NCI-H2227 treated with DMSO at 0.1 percent for 48 hours (cell line): ENCODE data around the gene EIF5A2.
"Not testable (repeated sequence)": the region's sequence is repeated elsewhere in the genome, so short reads cannot be mapped to it uniquely, and the experiment has no call there.

Source experiments
- DNase-seq: peaks from one replicate; lab custom pipeline; 2025; lab: John Stamatoyannopoulos, UW

The EIF5A2 gene

DNA sequence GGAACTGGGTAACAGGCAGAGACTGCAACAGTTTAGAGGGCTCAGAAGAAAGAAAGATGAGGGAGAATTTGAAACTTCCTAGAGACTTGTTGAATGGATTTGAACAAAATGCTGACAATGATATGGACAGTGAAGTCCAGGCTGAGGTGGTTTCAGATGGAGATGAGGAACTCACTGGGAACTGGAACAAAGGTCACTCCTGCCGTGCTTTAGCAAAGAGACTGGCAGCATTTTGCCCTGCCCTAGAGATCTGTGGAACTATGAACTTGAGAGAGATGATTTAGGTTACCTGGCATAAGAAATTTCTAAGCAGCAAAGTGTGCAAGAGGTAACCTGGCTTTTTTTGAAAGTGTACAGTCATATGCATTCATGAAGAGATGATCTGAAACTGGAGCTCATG is 11.7 kb downstream of the EIF5A2 start:
- DNase-seq: no peak

DNA sequence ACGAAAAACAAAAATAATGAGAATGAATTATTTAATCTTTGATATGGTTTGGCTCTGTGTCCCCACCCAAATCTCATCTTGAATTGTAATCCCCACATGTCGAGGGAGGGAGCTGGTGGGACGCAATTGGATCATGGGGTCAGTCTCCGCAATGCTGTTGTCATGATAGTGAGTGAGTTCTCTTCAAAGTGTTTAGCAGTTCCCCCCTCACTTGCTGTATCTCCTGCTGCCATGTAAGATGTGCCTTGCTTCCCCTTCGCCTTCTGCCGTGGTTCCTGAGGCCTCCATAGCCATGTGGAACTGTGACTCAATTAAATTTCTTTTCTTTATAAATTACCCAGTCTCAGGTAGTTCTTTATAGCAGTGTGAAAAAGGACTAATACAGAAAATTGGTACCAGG is 12.1 kb downstream of the EIF5A2 start:
- DNase-seq: not testable (repeated sequence)

DNA sequence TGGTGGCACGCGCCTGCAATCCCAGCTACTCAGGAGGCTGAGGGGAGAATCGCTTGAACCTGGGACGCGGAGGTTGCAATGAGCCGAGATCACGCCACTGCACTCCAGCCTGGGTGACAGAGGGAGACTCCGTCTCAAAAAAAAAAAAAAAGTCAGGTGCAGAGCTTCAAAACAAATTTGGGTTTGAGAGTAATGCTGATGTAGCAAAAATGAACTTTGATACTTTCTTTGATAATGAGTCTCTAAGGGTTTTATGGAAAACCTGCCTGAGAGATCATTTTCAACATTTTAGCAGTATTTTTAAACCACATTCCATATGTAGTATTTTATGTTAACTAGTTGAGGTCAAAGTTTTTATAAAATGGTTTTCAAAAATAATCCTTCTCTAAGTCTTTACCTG is 14.5 kb downstream of the EIF5A2 start:
- DNase-seq: no peak

GRCh38 chr3:170889630-170890029 is 18.8 kb downstream of the EIF5A2 start:
- no peak for DNase-seq

DNA sequence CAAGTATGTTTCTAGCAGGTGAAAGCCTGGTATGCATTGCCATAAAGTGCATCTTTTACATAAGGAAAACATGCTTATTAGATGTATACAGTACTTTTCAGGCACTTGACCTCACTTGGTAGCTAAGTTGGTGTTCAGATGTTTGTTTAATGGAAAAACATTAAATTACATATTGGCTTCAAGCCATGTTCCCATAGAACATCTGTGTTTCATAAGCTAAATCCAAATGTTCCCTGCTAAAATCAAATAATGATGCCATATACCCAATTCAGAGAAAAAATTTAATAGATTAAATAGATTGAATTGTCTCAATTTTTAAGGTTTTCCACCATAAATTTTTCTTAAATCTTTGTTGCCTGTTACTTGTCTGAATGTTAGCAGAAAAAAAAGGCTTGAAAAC is 19.3 kb downstream of the EIF5A2 start:
- no peak for DNase-seq

DNA sequence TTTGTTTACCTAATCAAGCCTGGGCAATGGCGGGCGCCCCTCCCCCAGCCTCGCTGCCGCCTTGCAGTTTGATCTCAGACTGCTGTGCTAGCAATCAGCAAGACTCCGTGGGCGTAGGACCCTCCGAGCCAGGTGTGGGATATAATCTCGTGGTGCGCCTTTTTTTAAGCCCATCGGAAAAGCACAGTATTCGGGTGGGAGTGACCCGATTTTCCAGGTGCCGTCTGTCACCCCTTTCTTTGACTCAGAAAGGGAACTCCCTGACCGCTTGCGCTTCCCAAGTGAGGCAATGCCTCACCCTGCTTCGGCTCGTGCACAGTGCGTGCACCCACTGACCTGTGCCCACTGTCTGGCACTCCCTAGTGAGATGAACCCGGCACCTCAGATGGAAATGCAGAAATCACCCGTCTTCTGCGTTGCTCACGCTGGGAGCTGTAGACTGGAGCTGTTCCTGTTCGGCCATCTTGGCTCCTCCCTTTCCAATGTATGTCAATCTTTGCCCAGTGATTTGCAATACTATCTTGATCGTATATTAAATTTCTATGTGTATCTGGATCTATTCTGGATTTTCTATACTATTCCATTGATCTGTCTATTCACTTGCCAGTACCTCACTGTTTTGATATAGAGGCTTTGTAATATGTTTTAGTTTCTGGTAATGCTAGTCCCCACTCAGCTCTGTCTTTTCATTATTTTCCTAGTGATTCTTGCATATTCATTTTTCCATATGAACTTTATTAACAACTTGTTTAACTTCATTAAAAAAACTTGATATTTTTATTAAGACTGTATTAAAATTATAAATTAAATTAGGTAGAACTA is 24.1 kb downstream of the EIF5A2 start:
- DNase-seq: not testable (repeated sequence)

DNA sequence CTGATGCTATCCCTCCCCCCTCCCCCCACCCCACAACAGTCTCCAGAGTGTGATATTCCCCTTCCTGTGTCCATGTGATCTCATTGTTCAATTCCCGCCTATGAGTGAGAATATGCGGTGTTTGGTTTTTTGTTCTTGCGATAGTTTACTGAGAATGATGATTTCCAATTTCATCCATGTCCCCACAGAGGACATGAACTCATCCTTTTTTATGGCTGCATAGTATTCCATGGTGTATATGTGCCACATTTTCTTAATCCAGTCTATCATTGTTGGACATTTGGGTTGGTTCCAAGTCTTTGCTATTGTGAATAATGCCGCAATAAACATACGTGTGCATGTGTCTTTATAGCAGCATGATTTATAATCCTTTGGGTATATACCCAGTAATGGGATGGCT is 29.7 kb downstream of the EIF5A2 start:
- DNase-seq: not testable (repeated sequence)

GRCh38 chr3:170877311-170877710 is 31.1 kb downstream of the EIF5A2 start:
- not testable (repeated sequence) for DNase-seq

- DNase-seq: no peak
These were observed 31.9 kb downstream of the EIF5A2 start for GRCh38 chr3:170876537-170876936.

GRCh38 chr3:170869645-170870593 is 38.5 kb downstream of the EIF5A2 start, which contains the start of gene RPL22L1:
Gene RPL22L1, minus strand, starts transcription at chr3:170870195. Its CDS starts 28 bp downstream, at chr3:170870167.
- no peak for DNase-seq

DNA sequence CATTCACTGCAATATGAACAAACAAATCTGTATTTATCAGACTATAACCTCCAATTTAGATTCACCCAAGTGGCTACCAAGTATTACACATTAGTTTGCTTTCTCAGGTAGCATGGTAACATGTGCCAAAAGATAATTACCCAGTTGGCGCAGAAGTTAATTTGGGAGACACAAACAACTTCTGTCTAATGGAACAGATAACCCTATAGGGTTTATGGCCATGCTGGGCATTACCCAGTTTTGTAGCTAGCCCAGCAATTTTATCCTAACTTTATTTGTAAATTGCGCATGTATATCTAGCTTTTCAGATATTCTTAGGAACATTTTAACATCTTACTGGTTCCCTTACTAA is 39.2 kb downstream of the EIF5A2 start:
- no peak for DNase-seq

GRCh38 chr3:170868577-170869238 is 39.7 kb downstream of the EIF5A2 start:
- DNase-seq: no peak

GRCh38 chr3:170867143-170867937 is 41.1 kb downstream of the EIF5A2 start:
- no peak for DNase-seq

DNA sequence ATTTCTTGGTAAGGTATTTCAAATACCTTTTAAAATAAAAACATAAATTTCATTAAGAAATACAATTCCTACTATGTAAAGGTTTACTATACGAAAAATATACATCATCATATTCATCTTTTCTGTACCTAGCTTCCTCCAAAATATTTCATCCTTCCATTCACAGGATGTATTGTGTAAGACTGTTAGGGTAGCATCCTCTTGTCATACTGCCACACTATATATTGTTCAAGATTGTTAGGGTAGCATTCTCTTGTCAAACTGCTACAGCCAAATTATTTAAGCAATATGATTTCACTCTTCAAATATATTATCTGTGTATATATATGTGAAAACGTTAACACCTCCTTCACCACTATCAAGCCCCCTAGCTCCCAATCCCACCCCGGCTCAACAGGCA is 41.9 kb downstream of the EIF5A2 start:
- DNase-seq: no peak

DNA sequence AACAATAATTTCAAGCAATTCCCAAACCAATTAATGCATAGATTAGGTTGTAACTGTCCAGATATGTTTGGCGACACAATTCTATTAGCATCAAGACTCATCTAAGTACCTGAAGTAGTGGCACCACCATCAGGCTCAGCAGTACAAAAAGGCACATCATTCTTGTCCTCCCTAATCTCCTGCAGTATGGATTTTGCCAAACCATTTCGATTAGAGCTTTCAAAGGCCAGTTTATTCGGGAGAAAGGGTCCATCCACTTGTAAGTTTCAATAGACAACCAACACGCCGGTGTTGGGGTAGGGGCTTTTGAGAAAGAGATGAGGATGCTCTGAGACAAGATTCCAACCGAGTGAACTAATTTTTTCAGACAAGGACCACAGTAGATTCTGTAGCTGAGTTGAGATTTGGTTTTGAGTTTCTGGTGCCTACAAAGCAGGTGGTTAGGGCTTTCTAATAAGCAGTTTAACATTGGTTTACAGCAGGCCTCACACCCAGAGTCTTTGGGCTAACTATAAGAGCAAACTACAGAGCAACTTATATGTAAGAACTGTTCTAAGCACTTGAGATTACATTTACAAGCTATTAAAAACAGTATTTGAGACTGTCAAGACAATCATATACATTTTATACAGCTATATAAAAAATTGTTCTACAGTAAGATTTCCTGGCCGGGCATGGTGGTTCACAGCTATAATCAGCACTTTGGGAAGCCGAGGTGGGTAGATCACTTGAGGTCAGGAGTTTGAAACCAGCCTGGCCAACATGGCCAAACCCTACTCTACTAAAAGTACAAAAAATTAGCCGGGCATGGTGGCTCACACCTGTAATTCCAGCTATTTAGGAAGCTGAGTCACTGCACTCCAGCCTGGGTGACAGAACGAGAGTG is 43.0 kb downstream of the EIF5A2 start:
- no peak for DNase-seq

DNA sequence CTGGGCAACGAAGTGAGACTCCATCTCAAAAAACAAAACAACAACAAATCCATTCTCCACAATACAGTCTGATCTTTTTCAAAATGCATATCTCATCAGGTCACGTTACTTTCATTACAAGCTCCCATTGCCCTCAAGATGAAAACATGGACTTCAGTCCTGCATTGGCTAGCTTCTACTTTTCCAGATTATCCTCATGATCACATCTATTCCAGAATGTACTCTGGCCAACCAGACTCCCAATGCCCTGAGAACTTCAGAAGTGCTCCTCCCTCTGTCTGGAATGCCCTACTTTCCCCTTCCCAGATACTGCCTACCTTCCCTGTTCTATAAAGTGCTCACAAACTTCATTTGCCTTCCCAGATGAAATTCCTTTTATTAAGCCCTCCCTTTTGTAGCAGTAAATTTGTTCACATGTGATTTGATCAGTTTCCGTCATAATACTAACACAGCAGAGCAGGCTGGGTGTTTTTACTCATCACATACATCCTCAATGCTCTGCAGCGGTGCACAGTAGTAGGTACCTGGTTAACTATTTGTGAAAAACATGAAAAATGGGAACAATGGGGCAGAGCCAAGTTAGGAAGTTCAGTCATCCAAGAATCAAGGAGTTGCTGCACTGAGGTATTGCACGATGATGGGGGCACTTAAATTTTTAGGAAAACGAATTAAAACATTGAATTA is 43.8 kb downstream of the EIF5A2 start:
- DNase-seq: no peak

DNA sequence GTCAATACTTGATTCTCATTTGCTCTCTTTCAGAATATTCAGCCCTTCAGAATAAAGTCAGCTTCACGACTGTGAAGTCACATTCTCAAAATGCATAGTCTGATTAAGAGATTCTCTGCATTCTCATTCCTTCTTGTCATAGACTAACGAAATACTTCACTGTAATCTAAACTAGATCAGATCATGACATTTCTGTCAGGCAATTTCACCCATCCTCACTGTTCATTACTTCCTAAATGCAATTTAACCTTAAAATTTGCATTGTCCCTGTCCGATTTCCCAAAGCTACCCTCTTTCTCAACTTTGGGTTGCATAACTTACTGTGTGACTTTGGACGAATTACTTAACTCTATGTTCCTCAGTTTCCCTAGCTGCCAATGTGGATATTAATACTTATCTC is 44.6 kb downstream of the EIF5A2 start:
- no peak for DNase-seq

- no peak for DNase-seq
These were observed 45.6 kb downstream of the EIF5A2 start for GRCh38 chr3:170862618-170863374.

GRCh38 chr3:170858599-170858998 is 49.8 kb downstream of the EIF5A2 start:
- no peak for DNase-seq
